Measurements from ENCODE around the gene IGFBP7. TPM values are rescaled to one million over a fixed set of nuclear protein-coding genes. Genes with fewer than 3 reads are reported as not detected.

IGFBP7 gene
- total RNA-seq, 1 donor, result 263 TPM

GRCh38 chr4:57039345-57039744 is 70.8 kb downstream of the IGFBP7 start:
- H3K4me3 ChIP-seq (ENCODE audit: low read depth, low read length), result no peak overlapping the region
- DNase-seq (ENCODE audit: low read depth), result no peak
- TF ChIP-seq, protein P1, sequence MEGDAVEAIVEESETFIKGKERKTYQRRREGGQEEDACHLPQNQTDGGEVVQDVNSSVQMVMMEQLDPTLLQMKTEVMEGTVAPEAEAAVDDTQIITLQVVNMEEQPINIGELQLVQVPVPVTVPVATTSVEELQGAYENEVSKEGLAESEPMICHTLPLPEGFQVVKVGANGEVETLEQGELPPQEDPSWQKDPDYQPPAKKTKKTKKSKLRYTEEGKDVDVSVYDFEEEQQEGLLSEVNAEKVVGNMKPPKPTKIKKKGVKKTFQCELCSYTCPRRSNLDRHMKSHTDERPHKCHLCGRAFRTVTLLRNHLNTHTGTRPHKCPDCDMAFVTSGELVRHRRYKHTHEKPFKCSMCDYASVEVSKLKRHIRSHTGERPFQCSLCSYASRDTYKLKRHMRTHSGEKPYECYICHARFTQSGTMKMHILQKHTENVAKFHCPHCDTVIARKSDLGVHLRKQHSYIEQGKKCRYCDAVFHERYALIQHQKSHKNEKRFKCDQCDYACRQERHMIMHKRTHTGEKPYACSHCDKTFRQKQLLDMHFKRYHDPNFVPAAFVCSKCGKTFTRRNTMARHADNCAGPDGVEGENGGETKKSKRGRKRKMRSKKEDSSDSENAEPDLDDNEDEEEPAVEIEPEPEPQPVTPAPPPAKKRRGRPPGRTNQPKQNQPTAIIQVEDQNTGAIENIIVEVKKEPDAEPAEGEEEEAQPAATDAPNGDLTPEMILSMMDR (IDR thresholded peaks at IDR 0.05; ENCODE audit: insufficient read depth, low read length), result no peak

DNA sequence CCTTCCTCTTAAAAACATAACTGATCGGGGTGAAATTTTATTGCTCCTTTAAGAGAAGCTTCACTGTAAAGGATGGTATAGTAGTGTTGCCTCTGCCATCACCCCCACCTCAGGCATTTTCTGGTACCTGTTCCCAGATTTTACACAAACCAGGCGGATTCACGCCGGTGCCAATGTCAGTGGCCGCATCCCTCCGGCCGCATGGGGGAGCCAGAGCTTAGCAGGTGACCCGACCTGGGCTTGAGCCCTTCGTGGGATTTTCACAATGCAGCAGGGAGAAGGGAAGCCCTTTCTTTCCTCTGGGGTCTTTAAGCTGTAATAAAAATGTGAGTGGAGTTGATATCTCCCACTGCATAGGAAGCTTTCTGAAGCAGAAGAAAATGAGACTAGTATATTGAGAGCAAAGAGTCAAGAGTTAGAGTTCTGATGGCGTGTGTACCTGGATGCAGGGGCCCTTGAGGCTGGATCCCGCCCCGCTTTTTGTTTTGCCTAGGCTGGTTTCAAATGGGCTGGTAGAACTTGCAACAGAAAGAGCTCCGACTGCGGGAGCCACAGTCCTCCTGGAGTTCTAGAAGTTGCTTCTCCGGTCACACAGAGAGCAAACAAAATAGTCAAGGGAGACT is 72.1 kb downstream of the IGFBP7 start:
- H3K4me3 ChIP-seq (ENCODE audit: low read depth, low read length), result no peak overlapping the region
- DNase-seq (ENCODE audit: low read depth), result peak; percentile 59

DNA sequence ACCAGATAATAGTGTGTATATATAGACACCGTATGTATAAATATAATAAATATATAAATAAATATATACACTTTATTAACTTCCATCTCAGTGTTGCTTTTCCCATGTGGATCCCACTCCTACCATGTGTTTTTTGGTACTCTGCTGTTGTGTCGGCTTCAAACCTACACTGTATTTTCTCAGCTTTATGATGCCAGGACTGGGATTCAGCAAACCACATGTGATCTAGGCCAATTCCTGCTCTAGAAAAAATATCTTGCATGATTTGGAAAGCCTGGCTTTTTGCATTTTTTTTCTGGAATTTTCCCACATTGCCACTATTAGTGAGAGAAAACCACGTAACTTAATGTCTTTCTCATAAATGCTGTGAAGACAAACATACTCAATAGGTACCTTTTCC is 75.7 kb downstream of the IGFBP7 start:
- no peak for DNase-seq (ENCODE audit: low read depth)
- no peak overlapping the region for H3K4me3 ChIP-seq (ENCODE audit: low read depth, low read length)
- TF ChIP-seq, protein P1 (IDR thresholded peaks at IDR 0.05; ENCODE audit: insufficient read depth, low read length), result no peak

More for the DNA sequence above, 72.1 kb downstream of the IGFBP7 start:
- TF ChIP-seq, protein P1 (IDR thresholded peaks at IDR 0.05; ENCODE audit: insufficient read depth, low read length), result peak; percentile 90

DNA sequence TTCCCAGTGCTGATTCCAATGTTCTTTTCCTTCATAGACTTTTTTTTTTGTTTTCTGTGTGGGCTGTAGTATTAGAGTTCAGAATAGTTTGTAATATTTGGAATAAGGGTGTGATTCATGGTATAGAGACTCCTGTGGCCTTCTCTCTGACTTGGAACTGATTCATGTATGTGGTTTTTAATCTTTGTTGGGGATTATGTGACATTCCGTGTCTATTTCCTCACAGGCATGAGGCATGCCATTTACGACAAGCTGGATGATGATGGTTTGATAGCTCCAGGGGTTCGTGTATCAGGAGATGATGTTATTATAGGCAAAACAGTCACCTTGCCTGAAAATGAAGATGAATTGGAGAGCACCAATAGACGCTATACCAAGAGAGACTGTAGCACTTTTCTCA is 87.1 kb downstream of the IGFBP7 start:
- H3K4me3 ChIP-seq (ENCODE audit: low read depth, low read length), result no peak overlapping the region
- peak; percentile 86 for DNase-seq (ENCODE audit: low read depth)
- TF ChIP-seq, protein P1 (IDR thresholded peaks at IDR 0.05; ENCODE audit: insufficient read depth, low read length), result no peak

DNA sequence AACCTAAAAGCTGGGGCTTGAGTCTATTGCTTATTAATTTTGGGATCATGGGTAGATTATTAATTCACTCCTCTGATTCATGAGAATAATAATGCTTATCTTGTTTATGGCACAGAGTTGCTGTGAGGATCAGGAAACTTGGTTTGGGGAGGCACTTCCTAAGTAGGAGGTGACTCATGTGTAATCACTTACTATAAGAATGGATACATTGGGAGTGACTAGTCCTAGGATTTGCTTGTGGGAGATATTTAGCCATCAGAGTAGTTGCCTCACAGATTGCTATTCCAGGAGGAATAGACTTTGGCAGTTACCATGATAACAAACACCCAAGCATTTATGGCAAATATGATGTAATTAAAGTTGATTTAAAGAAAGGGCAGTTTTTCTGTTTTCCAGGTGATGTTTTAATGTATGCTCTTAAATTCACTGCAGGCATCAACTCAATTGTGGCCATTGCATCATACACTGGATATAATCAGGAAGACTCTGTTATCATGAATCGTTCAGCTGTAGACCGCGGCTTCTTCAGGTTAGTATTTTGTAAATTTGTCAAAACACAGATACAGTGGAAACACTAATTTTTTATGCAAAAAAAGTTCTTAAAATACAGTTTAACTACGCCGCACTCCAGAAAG is 89.6 kb downstream of the IGFBP7 start:
- H3K4me3 ChIP-seq (ENCODE audit: low read depth, low read length), result no peak overlapping the region
- TF ChIP-seq, protein P1 (IDR thresholded peaks at IDR 0.05; ENCODE audit: insufficient read depth, low read length), result no peak
- DNase-seq (ENCODE audit: low read depth), result peak; percentile 87

GRCh38 chr4:57018980-57019379 is 91.2 kb downstream of the IGFBP7 start:
- H3K4me3 ChIP-seq (ENCODE audit: low read depth, low read length), result no peak overlapping the region
- TF ChIP-seq, protein P1 (IDR thresholded peaks at IDR 0.05; ENCODE audit: insufficient read depth, low read length), result peak; percentile 40
- peak; percentile 48 for DNase-seq (ENCODE audit: low read depth)
